Calu3 (cell line): ENCODE data around the gene TMED6. TPM values are rescaled to one million over a fixed set of nuclear protein-coding genes. Genes with fewer than 3 reads are reported as not detected.
A peak's percentile ranks its signal among the peaks of the same experiment; 100 is the strongest.

Experiments used
- BruUV-seq: library from RNA; stranded (reverse); fragments of 400-500 nt; replicated peaks from 2 replicates; lab custom pipeline; 2021; lab: Mats Ljungman, UMichigan
- CTCF ChIA-PET: fragments of 300-600 bp; sonication (Branson Sonifier 250); formaldehyde crosslinking; loops from one replicate; lab custom pipeline; 2022; ENCODE audit warnings: antibody characterized with exemption; lab: Charles Lee
- DNase-seq: peaks from one replicate; pipeline ENCODE4 v3.0.0; 2022
- H3K27ac Mint-ChIP-seq: one replicate; pipeline ENCODE4 v1.8.0; 2022; ENCODE audit warnings: mixed read lengths; ENCODE audit not compliant: unreplicated experiment
- H3K27me3 Mint-ChIP-seq: one replicate; pipeline ENCODE4 v1.8.0; 2022; ENCODE audit warnings: mixed read lengths; ENCODE audit not compliant: unreplicated experiment
- H3K36me3 Mint-ChIP-seq: one replicate; pipeline ENCODE4 v1.8.0; 2022; ENCODE audit warnings: mild to moderate bottlenecking, moderate library complexity, mixed read lengths; ENCODE audit not compliant: insufficient read depth, unreplicated experiment
- H3K4me1 Mint-ChIP-seq: one replicate; pipeline ENCODE4 v1.8.0; 2022; ENCODE audit warnings: mild to moderate bottlenecking, low read depth, mixed read lengths; ENCODE audit not compliant: unreplicated experiment
- H3K4me3 Mint-ChIP-seq: one replicate; pipeline ENCODE4 v1.8.0; 2022; ENCODE audit warnings: mild to moderate bottlenecking, low read depth, moderate library complexity, mixed read lengths; ENCODE audit not compliant: unreplicated experiment
- H3K9me3 Mint-ChIP-seq: one replicate; pipeline ENCODE4 v1.8.0; 2022; ENCODE audit warnings: low read depth, mixed read lengths; ENCODE audit not compliant: unreplicated experiment
- CTCF ChIP-seq: fragments of 200-600 bp; IDR thresholded peaks from one replicate; pipeline ENCODE4 v1.8.0; 2022; ENCODE audit warnings: antibody characterized with exemption; ENCODE audit not compliant: unreplicated experiment
- intact Hi-C: fragments of 100-400 bp; cut with micrococcal nuclease; formaldehyde crosslinking; loops from one replicate; pipeline ENCODE4 v1.10.0; 2022; ENCODE audit not compliant: unreplicated experiment
- total RNA-seq: library from RNA; stranded (reverse); gene quantifications from 2 replicates; pipeline ENCODE4 v1.2.3, GENCODE V29; 2022

Gene TMED6
- total RNA-seq, 1 experiment from 2014 or later, result 1.4 TPM

- no peak for DNase-seq
- Mint-ChIP-seq H3K27me3 (no peaks in the 10 kb centered on the region), H3K9me3 (no peaks in the 10 kb centered on the region), H3K36me3 (peaks cover 39% of the 10 kb centered on the region), H3K4me3 (peak overlapping the region; percentile 95), H3K27ac (no peak overlapping the region), H3K4me1 (peaks cover 20% of the 10 kb centered on the region)
- CTCF ChIA-PET, result interaction anchor here (0.9 kb wide), 1 partner anchor 12 kb away, joined by 3 read pairs; no protein-coding TSS in a partner anchor
- no peak for TF ChIP-seq CTCF
- intact Hi-C loops, result no loop called here
- BruUV-seq, result no TSS peak
Measured at GRCh38 chr16:69386596-69386995, 35.0 kb upstream of the TMED6 start.

- intact Hi-C loops, result no loop called here
- no TSS peak for BruUV-seq
Measured at GRCh38 chr16:69384974-69385373, 33.4 kb upstream of the TMED6 start.

GRCh38 chr16:69382421-69382820, 30.8 kb upstream of the TMED6 start:
- no peaks in the 10 kb centered on the region for H3K9me3 Mint-ChIP-seq
- intact Hi-C loops, result no loop called here
- BruUV-seq, result no TSS peak
- TF ChIP-seq CTCF, result no peak
- H3K27me3 Mint-ChIP-seq, result no peaks in the 10 kb centered on the region
- no peak for DNase-seq
- CTCF ChIA-PET, result no interaction called here
- H3K27ac Mint-ChIP-seq, result no peak overlapping the region
- no peak overlapping the region for H3K4me3 Mint-ChIP-seq
- peaks cover 20% of the 10 kb centered on the region for H3K4me1 Mint-ChIP-seq
- peaks cover 66% of the 10 kb centered on the region for H3K36me3 Mint-ChIP-seq

More at GRCh38 chr16:69384974-69385373, 33.4 kb upstream of the TMED6 start:
- TF ChIP-seq CTCF, result no peak
- DNase-seq, result no peak
- Mint-ChIP-seq H3K9me3 (no peaks in the 10 kb centered on the region), H3K27ac (peak overlapping the region; percentile 91), H3K27me3 (no peaks in the 10 kb centered on the region), H3K4me1 (peaks cover 20% of the 10 kb centered on the region), H3K36me3 (peaks cover 55% of the 10 kb centered on the region), H3K4me3 (peak overlapping the region; percentile 95)
- CTCF ChIA-PET, result interaction anchor here (0.5 to 1.1 kb wide), 2 partner anchors 12 to 13 kb away, joined by 3 to 4 read pairs; no protein-coding TSS in a partner anchor

GRCh38 chr16:69381231-69381630, 29.6 kb upstream of the TMED6 start:
- Mint-ChIP-seq H3K9me3 (no peaks in the 10 kb centered on the region), H3K4me1 (peaks cover 20% of the 10 kb centered on the region), H3K27ac (no peak overlapping the region), H3K4me3 (no peak overlapping the region), H3K36me3 (peaks cover 74% of the 10 kb centered on the region), H3K27me3 (no peaks in the 10 kb centered on the region)
- CTCF ChIA-PET, result no interaction called here
- intact Hi-C loops, result no loop called here
- no peak for TF ChIP-seq CTCF
- no peak for DNase-seq
- no TSS peak for BruUV-seq
